NCI-H2081 (cell line): ENCODE data around the gene FAM3C.
"Not testable (repeated sequence)": the region's sequence is repeated elsewhere in the genome, so short reads cannot be mapped to it uniquely, and the experiment has no call there.

ENCODE experiments used
- DNase-seq, 2 experiments: peaks; one replicate each; lab custom pipeline; 2025; lab: John Stamatoyannopoulos, UW

Gene FAM3C, protein sequence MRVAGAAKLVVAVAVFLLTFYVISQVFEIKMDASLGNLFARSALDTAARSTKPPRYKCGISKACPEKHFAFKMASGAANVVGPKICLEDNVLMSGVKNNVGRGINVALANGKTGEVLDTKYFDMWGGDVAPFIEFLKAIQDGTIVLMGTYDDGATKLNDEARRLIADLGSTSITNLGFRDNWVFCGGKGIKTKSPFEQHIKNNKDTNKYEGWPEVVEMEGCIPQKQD

DNA sequence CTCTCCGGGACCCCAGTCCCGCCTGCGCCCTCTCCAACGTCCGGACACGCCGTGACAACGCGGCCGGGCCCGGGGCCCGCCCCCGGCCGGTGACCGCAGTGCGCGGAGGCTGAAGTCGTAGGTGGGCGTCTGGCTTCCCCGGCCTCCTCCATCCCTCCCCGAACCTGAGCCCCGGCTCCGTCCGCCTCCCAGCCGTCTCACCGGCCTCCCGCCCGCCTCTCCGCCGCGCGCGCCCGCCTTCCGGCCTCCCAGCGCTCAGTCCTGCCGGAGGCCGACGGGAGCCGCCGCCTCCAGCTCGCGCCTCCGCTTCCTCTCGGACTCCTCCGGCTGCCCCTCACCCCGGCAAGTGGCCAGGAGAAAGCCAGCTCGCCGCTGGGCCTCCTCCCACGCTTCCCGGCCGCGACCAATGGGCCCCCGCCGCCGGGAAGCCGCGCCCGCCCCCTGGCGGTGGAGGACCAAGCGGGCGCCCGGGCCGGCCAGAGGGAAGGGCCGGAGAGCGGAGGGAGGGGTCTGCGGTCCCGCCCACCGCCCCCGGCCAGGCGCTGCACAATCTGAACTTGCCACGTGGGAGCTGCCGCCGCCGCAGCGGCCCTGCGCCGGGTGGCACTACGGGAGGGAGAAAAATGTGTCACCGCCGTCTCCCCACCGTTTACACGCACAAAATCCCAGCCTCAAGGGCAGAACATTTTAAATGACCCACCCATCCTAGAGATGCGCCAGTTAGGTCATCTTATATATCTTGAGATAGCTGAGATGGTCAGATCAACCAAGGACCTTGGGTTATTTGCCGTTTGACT is at the start of gene FAM3C:
Gene FAM3C, minus strand, starts transcription at position 348 of the 797 bp plus-strand sequence. CDS start 13,339 bp downstream, outside the sequence.
- peak; percentile 95 for DNase-seq

DNA sequence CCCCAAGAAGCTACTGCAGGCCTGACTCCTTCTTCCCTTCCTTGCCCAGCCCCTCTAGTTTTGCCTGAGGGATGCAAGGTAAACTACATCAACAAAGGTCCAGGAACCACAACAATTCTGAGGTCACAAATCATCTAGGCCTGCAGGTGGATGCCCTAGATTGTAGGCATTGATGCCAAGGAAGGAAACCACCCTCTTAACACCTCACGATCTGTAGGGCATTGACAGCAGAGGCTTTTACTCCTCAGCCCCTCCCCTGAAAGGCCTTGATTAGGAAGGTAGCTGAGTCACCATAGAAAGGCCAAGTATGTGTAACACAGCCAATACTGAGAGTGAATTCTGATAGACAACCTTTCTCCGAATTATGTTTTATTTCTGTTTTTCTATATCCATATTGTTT is 46.7 kb upstream of the FAM3C start:
- DNase-seq = no peak

DNA sequence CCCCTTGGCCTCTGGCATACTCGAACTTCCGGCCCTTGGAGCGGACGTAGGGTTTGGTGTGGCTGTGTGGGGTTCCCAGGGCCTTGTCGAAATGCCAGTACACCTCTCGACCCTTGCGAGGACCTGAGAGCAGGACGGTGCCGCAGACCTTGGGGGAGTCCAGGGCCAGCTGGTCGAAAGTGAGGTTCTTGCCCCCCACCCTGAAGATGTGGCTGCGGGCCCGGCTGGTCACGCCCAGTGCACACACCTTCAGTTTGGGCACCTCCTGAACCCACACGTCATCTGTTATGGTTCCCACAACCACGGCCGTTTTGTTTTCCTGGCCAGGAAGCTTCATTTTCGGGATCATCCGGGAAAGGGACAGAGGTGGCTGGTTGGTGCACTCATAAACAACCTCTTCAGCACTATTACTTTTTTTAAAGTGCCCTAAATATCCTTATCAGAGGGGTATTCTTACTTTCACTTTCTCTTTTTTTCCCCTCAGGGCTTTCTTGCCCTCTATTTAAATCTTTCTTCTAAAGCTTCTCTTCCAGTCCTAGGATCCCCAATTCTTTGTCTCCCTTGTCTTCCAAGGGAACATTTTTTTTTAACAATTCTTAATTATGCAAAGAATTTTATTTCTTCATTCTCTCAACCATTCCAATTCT is 44.9 kb upstream of the FAM3C start:
- DNase-seq = no peak

DNA sequence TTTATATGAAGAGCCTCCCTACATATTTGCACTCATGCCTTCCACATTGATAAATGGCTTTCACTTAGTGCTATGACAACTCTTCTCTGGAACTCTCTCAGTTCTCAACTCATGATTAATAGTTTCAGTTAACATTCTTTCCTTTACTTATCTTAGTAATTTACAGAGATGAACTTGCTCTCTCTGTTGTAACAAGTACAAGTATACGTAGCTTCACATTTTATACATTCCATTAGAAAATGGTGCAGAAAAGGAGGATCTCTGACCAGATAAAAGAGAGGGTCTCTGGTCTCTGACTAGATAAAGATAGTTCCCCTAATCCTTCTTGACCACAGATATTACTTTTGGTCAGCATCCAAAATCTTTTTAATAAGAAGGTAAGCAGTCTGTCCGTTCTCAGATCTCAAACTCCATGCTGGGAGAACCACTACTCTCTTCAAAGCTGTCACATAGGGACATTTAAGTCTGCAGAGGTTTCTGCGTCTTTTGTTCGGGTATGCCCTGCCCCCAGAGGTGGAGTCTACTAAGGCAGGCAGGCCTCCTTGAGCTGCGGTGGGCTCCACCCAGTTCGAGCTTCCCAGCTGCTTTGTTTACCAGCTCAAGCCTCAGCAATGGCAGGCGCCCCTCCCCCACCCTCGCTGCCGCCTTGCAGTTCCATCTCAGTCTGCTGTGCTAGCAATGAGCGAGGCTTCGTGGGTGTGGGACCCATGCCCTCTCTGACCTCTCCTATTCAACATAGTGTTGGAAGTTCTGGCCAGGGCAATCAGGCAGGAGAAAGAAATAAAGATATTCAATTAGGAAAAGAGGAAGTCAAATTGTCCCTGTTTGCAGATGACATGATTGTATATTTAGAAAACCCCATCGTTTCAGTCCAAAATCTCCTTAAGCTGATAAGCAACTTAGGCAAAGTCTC is 42.2 kb upstream of the FAM3C start:
- DNase-seq = not testable (repeated sequence)

DNA sequence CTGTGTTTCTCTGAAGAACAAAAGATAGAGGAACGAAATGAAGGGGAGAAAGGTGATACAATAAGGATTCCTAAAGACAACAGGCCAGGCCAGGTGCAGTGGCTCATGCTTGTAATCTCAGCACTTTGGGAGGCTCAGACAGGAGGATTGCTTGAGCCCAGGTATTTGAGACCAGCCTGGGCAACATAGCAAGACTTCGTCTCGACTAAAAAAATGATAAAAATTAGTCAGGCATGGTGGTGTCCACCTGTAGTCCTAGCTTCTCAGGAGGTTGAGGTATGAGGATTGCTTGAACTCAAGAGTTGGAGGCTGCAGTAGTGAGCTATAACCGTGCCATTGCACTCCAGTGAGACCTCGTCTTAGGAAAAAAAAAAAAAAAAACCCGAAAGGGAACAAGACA is 41.4 kb upstream of the FAM3C start:
- no peak for DNase-seq

DNA sequence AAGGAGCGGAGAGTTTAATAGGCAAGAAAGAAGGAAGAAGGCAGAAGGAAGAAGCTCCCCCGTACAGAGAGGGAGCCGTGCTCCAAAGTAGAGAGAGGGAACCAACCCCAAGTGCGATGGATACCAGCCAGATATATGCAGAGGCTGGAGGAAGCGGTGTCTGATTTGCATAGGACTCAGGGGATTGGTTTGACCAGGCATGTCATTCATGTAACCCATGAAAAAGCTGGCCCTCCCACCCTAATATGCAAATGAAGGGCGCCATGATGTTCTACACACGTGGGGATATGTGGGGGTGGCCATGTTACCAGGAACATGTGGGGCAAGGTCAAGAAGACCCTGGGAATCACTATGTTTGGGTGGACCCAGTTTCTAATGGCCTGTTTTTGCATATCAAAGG is 40.6 kb upstream of the FAM3C start:
- DNase-seq = no peak

DNA sequence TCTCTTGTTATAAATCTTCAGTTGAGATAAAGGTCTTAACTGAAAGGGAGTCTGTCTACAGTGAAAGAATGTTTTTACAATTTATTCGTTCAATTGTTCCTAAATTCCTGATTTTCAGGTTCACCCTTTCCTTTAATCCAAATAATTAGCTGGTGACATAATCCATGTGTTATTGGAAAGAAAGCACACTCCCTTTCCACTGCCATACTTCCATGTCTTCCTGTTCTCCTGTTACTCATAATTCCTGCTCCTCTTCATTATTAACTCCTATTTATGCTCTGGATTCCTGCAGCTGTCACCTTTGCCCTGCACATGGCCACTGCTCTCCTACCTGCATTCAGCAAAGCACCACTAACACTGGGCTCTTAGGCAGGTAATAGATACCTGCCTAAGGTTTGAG is 40.0 kb upstream of the FAM3C start:
- DNase-seq = no peak

DNA sequence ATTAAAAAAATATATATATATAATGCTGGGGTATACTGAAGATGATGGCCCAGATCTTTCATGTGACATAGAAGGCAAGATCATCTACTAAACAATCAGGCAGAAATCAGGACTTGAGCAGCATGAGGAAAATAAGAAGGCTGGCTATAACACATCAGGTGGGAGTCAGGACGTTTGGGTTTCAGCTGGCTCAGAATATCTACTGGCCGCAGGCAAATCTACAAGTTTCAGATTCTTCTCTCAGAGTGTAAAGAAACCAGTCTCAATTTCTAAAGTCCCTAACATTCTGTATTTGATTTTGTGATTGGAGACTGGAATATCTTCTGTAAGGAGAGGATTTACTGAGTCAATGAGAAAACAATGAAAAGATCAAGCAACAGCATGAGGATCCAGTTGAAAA is 37.7 kb upstream of the FAM3C start:
- no peak for DNase-seq

DNA sequence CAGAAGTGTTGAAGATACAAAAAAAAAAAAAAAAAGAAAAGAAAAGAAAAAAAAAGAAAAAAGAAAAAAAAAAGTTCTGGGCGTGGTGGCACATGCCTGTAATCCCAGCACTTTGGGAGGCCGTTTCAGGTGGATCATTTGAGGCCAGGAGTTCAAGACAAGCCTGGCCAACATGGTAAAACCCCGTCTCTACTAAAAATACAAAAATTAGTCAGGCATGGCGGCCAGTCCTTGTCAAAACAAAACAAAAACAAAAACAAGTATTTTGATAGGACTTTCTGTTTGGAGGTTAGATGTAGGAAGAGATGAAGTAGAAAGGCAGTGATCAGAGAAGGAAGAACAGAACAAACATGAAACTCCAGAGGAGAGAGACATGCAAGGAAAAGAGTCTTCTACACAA is 36.4 kb upstream of the FAM3C start:
- not testable (repeated sequence) for DNase-seq

DNA sequence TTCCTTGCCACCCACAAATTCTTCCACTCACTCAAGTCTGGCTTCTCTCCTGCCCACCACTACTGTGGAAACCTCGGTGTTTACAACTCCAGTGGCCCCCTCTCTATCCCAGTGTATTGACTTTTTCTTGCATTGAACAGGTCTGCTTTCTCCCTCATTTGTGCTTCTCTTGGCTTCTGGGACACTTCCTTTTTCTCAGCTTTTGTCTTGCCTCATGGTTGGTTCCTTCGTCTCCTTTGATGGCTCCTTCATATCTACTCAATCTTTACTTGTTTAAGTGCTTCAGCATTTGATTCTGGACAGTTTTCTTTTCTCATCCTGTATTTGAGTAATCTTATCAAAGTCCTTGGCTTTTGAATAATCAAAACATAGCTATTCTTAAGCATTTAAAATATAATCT is 35.9 kb upstream of the FAM3C start:
- no peak for DNase-seq

DNA sequence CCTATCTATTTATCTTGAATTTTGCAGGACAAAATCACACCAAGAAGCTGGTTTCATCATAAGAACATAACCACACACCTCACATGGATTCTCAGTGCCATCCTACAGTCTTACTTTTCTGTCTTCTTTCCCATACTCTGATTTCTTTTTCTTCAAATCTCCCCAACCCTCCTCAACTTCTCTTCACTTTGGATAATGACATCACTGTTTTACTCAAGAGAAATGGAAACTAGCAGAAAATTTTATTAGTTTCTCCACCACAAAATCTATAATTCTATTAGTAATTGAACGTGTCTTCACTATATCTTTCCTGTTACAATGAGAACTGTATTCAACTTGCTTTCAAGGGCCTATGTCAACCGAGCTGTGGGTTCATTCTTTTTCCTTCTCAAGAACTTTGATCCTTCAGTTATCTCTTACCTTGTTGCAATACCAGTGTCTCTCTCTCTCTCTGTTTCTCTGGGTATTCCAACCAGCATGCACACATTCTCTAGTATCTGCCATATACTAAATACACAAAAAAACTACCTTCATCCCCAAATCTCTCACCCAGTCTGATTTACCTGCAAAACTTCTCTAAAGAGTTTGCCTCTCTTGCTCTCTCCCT is 35.4 kb upstream of the FAM3C start:
- no peak for DNase-seq

DNA sequence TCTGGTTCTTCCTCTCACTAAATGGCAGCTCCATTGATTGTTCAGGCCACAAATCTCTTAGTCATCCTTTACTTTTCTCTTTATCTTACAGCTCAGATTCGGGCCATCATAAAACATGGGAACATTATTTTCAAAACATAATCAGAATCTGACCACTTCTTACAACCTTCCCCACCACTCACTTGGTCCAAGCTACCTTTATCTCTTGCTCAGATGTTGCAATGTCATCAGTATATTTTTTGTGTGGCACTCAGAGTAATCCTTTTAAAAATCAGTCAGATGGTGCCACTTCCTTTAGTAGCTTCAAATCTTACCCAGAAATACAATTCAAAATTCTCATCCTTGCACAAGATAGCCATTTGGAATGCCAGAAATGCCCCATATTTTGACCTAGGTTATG is 34.5 kb upstream of the FAM3C start:
- no peak for DNase-seq

DNA sequence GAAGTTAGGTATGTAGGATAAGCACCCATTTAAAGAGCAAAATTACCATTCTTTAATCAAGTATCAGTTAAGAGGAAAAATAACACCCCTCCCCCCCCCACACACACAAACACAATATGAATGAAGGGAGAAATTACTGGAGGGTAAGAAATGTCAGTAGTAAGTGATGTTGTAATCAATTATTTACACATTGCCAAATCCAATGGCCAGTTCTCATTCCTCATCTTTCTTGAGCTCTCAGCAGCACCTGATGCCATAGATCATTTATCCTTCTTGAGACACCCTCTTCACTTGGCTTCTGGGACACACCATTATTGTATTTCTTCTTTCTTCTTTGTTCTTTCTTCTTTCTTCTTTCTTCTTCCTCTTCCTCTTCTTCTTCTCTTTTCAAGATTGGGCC is 33.7 kb upstream of the FAM3C start:
- DNase-seq = no peak

DNA sequence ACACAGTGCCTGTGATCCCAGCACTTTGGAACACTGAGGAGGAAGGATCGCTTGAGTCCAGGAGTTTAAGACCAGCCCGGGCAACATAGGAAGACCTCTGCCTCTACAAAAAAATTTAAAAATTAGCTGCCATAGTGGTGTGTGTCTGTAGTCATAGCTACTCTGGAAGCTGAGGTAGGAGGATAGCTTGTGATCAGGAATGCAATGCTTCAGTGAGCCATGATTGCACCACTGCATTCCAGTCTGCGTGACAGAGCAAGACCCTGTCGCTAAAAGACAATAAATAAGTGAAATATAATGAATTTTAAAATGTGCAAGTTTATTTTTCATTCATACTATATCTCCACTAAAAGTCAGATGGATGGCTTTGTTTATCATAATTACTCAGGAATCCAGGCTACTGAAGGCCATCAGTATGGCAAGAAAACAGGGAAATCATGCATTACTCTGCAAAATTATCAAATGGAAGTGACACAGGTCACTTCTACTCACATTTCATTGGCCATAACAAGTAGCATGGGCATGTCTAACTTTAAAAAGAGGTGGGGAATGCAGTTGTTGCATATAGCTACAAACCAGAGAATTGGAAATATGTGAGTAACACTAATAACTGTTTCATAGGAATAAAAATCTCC is 32.9 kb upstream of the FAM3C start:
- DNase-seq = no peak

DNA sequence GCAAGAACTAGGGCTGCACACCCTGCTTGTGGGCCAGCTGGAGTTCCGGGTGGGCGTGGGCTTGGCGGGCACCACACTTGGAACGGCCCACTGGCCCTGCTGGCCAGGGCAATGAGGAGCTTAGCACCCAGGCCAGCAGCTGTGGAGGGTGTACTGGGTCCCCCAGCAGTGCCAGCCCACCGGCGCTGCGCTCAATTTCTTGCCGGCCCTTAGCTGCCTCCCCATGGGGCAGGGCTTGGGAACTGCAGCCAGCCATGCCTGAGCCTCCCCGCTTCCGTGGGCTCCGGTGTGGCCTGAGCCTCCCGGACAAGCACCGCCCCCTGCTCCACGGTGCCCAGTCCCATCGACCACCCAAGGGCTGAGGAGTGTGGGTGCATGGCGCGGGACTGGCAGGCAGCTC is 25.6 kb upstream of the FAM3C start:
- DNase-seq = not testable (repeated sequence)

DNA sequence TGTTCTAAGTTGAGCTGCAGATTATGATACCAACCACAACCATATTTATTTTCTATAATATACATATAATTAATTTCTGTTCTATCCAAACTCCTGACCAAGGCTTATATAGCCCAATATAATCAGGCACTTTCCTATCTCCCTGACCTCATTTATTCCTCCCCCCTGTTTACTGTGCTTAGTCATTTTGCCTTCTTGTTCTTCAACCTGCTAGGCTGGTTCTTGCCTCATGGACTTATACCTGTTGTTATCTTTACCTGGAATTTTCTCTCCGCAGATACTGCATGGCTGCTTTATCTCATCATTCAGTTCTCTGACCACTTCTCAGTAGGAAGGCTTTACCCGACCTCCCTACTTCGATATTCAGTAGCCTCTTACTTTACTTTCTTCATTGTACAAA is 24.9 kb upstream of the FAM3C start:
- DNase-seq = no peak

DNA sequence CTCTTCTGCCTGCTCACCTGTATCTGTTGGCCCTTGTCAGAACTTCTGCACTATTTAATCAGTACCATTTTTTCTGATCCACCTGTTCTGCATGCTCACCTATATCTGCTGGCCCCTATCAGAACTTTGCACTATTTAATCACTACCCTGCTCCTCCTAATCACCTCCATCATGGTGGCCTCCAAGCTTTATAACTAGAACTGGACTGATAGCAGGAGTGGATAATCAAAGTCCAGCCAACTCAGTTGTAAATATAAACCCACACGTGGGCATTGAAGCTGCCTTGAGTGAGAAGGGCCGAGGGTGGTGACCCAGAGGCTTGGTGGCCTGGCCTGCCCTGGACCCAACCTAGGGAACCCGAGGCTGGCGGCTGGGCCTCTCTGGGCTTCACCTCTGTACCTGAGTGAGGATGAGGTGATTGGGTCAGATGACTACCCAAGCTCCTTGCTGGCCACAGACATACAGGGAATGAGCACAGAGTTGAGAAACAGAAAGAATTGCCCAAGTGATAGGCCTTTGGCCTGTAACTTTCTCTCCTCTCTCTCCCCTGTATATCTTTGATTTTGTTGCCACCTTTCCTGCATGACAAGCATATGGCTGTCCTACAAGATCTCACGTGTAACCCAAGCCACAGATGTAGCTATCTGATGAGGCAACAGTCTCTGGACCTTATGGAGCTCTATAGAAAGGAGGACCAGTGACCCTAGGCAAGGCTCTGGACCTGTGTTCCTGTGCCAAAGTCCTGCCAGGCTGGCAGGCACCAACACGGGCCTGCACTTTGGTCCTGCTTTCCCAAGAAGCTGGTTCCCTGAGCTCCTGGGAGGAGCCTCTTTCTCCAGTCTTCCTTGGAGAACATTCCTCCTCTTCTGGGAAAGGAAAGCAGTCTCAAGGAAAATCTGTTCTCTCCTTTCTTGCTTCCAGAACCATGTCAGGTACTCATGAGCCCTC is 23.4 kb upstream of the FAM3C start:
- DNase-seq = no peak

DNA sequence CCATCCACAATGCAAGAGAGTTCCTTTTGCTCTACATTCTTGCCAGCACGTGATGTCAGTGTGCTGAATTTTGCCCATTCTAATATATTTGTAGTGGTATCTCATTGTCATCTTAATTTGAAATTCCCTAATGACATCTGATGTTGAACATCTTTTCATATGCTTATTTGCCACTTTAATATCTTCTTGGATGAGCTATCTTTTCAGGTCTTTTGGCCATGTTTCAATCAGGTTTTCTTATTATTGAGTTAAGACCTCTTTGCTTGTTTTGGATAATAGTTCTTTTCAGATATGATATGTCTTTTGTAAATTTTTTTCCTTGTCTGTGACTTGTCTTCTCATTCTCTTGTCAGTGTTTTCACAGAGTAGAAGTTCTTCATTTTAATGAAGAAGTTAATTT is 20.4 kb upstream of the FAM3C start:
- no peak for DNase-seq

DNA sequence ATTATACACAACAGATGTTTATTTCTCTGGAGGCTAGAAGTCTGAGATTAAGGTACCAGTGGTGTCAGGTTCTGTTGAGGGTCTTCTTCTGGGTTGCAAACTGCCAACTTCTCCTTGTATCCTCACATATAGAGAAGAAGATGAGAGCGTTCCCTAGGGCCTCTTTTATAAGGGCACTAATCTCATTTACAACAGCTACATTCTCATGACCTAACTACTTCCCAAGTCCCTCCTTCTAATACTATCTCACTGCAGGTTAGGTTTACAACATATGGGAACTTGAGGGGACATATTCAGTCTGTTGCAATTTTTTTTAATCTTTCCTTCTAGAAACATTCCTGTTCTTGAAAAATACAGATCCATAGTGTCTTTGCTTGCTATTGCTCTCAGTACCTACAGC is 18.3 kb upstream of the FAM3C start:
- DNase-seq = no peak

DNA sequence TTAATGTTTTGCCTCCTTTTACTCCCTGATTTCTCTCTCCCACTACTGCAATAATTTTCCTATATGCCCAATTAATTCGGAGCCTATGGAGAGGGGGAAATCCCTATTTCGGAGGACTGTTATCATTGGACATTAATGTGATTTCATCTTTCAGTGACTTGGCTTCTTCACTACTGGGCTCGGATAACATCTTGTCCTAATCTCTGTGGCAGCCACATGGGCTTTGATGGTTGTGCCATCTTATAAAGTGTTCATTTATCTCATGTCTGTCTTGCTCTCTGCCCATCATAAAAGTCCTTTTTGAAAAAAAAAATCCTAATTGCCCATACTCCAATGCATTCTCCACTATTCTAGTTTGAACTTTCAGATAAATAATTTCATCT is 15.5 kb upstream of the FAM3C start:
- DNase-seq = no peak
